GM18502 (cell line): ENCODE measurements around the gene PTPRD.

Experiments
- ATAC-seq: cut with Tn5 transposase; IDR thresholded peaks from one replicate; pipeline ENCODE4 v1.9.1; 2021; ENCODE audit warnings: mild to moderate bottlenecking; ENCODE audit not compliant: unreplicated experiment, poor library complexity

Gene PTPRD

GRCh38 chr9:8686516-8686915 lies 1926.3 kb downstream of the PTPRD start:
- no peak for ATAC-seq

- ATAC-seq = no peak
Observed at GRCh38 chr9:8685825-8686224, 1927.0 kb downstream of the PTPRD start.

- ATAC-seq = no peak
Observed at GRCh38 chr9:8684978-8685708, 1927.7 kb downstream of the PTPRD start.

- ATAC-seq = no peak
Observed at GRCh38 chr9:8683496-8683895, 1929.3 kb downstream of the PTPRD start.

- ATAC-seq = no peak
Observed at GRCh38 chr9:8680658-8681057, 1932.1 kb downstream of the PTPRD start.

GRCh38 chr9:8680157-8680556 lies 1932.6 kb downstream of the PTPRD start:
- ATAC-seq = no peak

- no peak for ATAC-seq
Observed at GRCh38 chr9:8679371-8679822, 1933.4 kb downstream of the PTPRD start.

- ATAC-seq = no peak
Observed at GRCh38 chr9:8677741-8678140, 1935.1 kb downstream of the PTPRD start.

GRCh38 chr9:8674536-8674935 lies 1938.3 kb downstream of the PTPRD start:
- ATAC-seq = no peak

GRCh38 chr9:8673830-8674229 lies 1939.0 kb downstream of the PTPRD start:
- no peak for ATAC-seq

- ATAC-seq = no peak
Observed at GRCh38 chr9:8670751-8671150, 1942.1 kb downstream of the PTPRD start.

- ATAC-seq = no peak
Observed at GRCh38 chr9:8668751-8669150, 1944.1 kb downstream of the PTPRD start.

- ATAC-seq = no peak
Observed at GRCh38 chr9:8668231-8668630, 1944.6 kb downstream of the PTPRD start.

GRCh38 chr9:8666060-8666459 lies 1946.7 kb downstream of the PTPRD start:
- ATAC-seq = no peak

GRCh38 chr9:8660383-8660782 lies 1952.4 kb downstream of the PTPRD start:
- ATAC-seq = no peak

GRCh38 chr9:8659108-8659507 lies 1953.7 kb downstream of the PTPRD start:
- no peak for ATAC-seq

- no peak for ATAC-seq
Observed at GRCh38 chr9:8655071-8655470, 1957.7 kb downstream of the PTPRD start.

- no peak for ATAC-seq
Observed at GRCh38 chr9:8653855-8654254, 1958.9 kb downstream of the PTPRD start.

- ATAC-seq = no peak
Observed at GRCh38 chr9:8653111-8653510, 1959.7 kb downstream of the PTPRD start.

GRCh38 chr9:8652255-8652654 lies 1960.5 kb downstream of the PTPRD start:
- ATAC-seq = no peak

GRCh38 chr9:8651846-8652215 lies 1961.0 kb downstream of the PTPRD start:
- ATAC-seq = no peak

GRCh38 chr9:8651070-8651845 lies 1961.5 kb downstream of the PTPRD start:
- no peak for ATAC-seq
